GM21576 (cell line): ENCODE results near the gene PRDM5.

Experiments used
- ATAC-seq: cut with Tn5 transposase; IDR thresholded peaks from one replicate; pipeline ENCODE4 v1.9.1; 2021; ENCODE audit warnings: mild to moderate bottlenecking, moderate library complexity; ENCODE audit not compliant: unreplicated experiment

The PRDM5 gene

GRCh38 chr4:120857312-120857711, 65.2 kb downstream of the PRDM5 start:
- no peak for ATAC-seq

- no peak for ATAC-seq
Measured at GRCh38 chr4:120856294-120856693, 66.2 kb downstream of the PRDM5 start.

GRCh38 chr4:120855307-120856001, 67.1 kb downstream of the PRDM5 start:
- peak; percentile 96 for ATAC-seq

GRCh38 chr4:120853161-120853935, 69.2 kb downstream of the PRDM5 start:
- ATAC-seq, result no peak

GRCh38 chr4:120850018-120850599, 72.4 kb downstream of the PRDM5 start:
- ATAC-seq, result no peak

- ATAC-seq, result no peak
Measured at GRCh38 chr4:120847019-120847582, 75.4 kb downstream of the PRDM5 start.

- ATAC-seq, result peak; percentile 81
Measured at GRCh38 chr4:120844528-120844921, 78.0 kb downstream of the PRDM5 start.

- ATAC-seq, result no peak
Measured at GRCh38 chr4:120843849-120844527, 78.5 kb downstream of the PRDM5 start.

GRCh38 chr4:120842031-120842430, 80.5 kb downstream of the PRDM5 start:
- no peak for ATAC-seq

- no peak for ATAC-seq
Measured at GRCh38 chr4:120841580-120841979, 80.9 kb downstream of the PRDM5 start.

- ATAC-seq, result no peak
Measured at GRCh38 chr4:120839974-120840751, 82.4 kb downstream of the PRDM5 start.

- ATAC-seq, result no peak
Measured at GRCh38 chr4:120839334-120839973, 83.1 kb downstream of the PRDM5 start.

GRCh38 chr4:120838784-120839183, 83.7 kb downstream of the PRDM5 start:
- ATAC-seq, result no peak

- no peak for ATAC-seq
Measured at GRCh38 chr4:120837656-120838055, 84.9 kb downstream of the PRDM5 start.

GRCh38 chr4:120835342-120835741, 87.2 kb downstream of the PRDM5 start:
- no peak for ATAC-seq

- no peak for ATAC-seq
Measured at GRCh38 chr4:120830204-120830603, 92.3 kb downstream of the PRDM5 start.

GRCh38 chr4:120829113-120829831, 93.3 kb downstream of the PRDM5 start:
- no peak for ATAC-seq

- no peak for ATAC-seq
Measured at GRCh38 chr4:120826853-120827252, 95.7 kb downstream of the PRDM5 start.

GRCh38 chr4:120826449-120826848, 96.1 kb downstream of the PRDM5 start:
- no peak for ATAC-seq
